GM23338 (cell line): Measurements from ENCODE around the gene ZNF641. TPM values are rescaled to one million over a fixed set of nuclear protein-coding genes. Genes with fewer than 3 reads are reported as not detected.

ENCODE experiments used
- ATAC-seq: fragments of 200-7000 bp; cut with Tn5 transposase; 3 replicates; pipeline ENCODE4 v1.9.1; 2020
- DNase-seq: peaks from one replicate; pipeline ENCODE4 v3.0.0-alpha.2; 2015; ENCODE audit warnings: low spot score
- H2AFZ ChIP-seq: fragments of 200-600 bp; sonication (generic); 2 replicates; pipeline ENCODE4 v1.8.0; 2016; ENCODE audit warnings: antibody characterized with exemption, mild to moderate bottlenecking, moderate library complexity
- H3F3A ChIP-seq: fragments of 200-600 bp; sonication (generic); replicated peaks from 2 replicates; pipeline ENCODE4 v1.8.0; 2017; ENCODE audit warnings: antibody characterized with exemption, mixed run types, low read depth
- H3K27ac ChIP-seq: fragments of 200-600 bp; sonication (generic); 2 replicates; pipeline ENCODE4 v1.6.1; 2016; ENCODE audit warnings: low read depth
- H3K27me3 ChIP-seq: fragments of 200-600 bp; sonication (generic); 2 replicates; pipeline ENCODE4 v1.8.0; 2016; ENCODE audit warnings: mild to moderate bottlenecking, mixed run types, moderate library complexity; ENCODE audit not compliant: insufficient read depth
- H3K36me3 ChIP-seq: fragments of 200-600 bp; sonication (generic); 2 replicates; pipeline ENCODE4 v1.8.0; 2016; ENCODE audit warnings: mild to moderate bottlenecking; ENCODE audit not compliant: insufficient read depth
- H3K4me1 ChIP-seq: fragments of 200-600 bp; sonication (generic); 2 replicates; pipeline ENCODE4 v1.8.0; 2016; ENCODE audit warnings: mild to moderate bottlenecking, moderate library complexity; ENCODE audit not compliant: insufficient read depth
- H3K4me2 ChIP-seq: fragments of 200-600 bp; sonication (generic); 2 replicates; pipeline ENCODE4 v1.7.1; 2017; ENCODE audit warnings: mixed run types
- H3K4me3 ChIP-seq: fragments of 200-600 bp; sonication (generic); 2 replicates; pipeline ENCODE4 v1.6.1; 2016; ENCODE audit warnings: mixed run types
- H3K79me2 ChIP-seq: fragments of 200-600 bp; sonication (generic); replicated peaks from 2 replicates; pipeline ENCODE4 v1.8.0; 2017; ENCODE audit warnings: mild to moderate bottlenecking; ENCODE audit not compliant: insufficient read depth
- H3K9me2 ChIP-seq: fragments of 200-600 bp; sonication (generic); 2 replicates; pipeline ENCODE4 v1.8.0; 2017; ENCODE audit not compliant: insufficient read depth
- H4K20me1 ChIP-seq: fragments of 200-600 bp; sonication (generic); replicated peaks from 2 replicates; pipeline ENCODE4 v1.8.0; 2017; ENCODE audit warnings: mild to moderate bottlenecking; ENCODE audit not compliant: insufficient read depth
- H3K27ac Mint-ChIP-seq: 2 replicates; pipeline ENCODE4 v1.8.0; 2020; ENCODE audit warnings: inconsistent platforms, mild to moderate bottlenecking, moderate library complexity, mixed read lengths
- H3K27me3 Mint-ChIP-seq: 3 replicates; pipeline ENCODE4 v1.8.0; 2022; ENCODE audit warnings: low read depth, mild to moderate bottlenecking, moderate library complexity, mixed read lengths, inconsistent platforms; ENCODE audit not compliant: insufficient read depth, poor library complexity
- H3K36me3 Mint-ChIP-seq: 3 replicates; pipeline ENCODE4 v1.8.0; 2021; ENCODE audit warnings: low read depth, mild to moderate bottlenecking, inconsistent platforms, moderate library complexity, mixed read lengths
- H3K4me1 Mint-ChIP-seq: 3 replicates; pipeline ENCODE4 v1.8.0; 2020; ENCODE audit warnings: mild to moderate bottlenecking, inconsistent platforms, mixed read lengths
- H3K4me3 Mint-ChIP-seq: 3 replicates; pipeline ENCODE4 v1.8.0; 2021; ENCODE audit warnings: moderate library complexity, mild to moderate bottlenecking, inconsistent platforms, mixed read lengths
- H3K9me3 Mint-ChIP-seq: 3 replicates; pipeline ENCODE4 v1.8.0; 2020; ENCODE audit warnings: moderate library complexity, mild to moderate bottlenecking, inconsistent platforms, mixed read lengths
- CREB1 ChIP-seq: fragments of 250-450 bp; sonication (Bioruptor Pico); IDR thresholded peaks from 2 replicates; pipeline ENCODE4 v1.5.0; 2020; ENCODE audit warnings: low read depth, mild to moderate bottlenecking, moderate library complexity
- ETS1 ChIP-seq: IDR thresholded peaks from 2 replicates; pipeline ENCODE4 v1.6.1; 2016; ENCODE audit warnings: antibody characterized with exemption
- EZH2 ChIP-seq: fragments of 200-600 bp; sonication (generic); IDR thresholded peaks from one replicate; pipeline ENCODE4 v1.8.0; 2017; ENCODE audit warnings: antibody characterized with exemption, mild to moderate bottlenecking, low read depth; ENCODE audit not compliant: unreplicated experiment
- JUNB ChIP-seq: IDR thresholded peaks from one replicate; pipeline ENCODE4 v1.6.1; 2016; ENCODE audit warnings: antibody characterized with exemption; ENCODE audit not compliant: unreplicated experiment
- NANOG ChIP-seq: IDR thresholded peaks from 2 replicates; pipeline ENCODE4 v1.6.1; 2016; ENCODE audit warnings: antibody characterized with exemption, borderline replicate concordance
- POLR2AphosphoS5 ChIP-seq: IDR thresholded peaks from 2 replicates; pipeline ENCODE4 v1.6.1; 2016; ENCODE audit warnings: antibody characterized with exemption, low read depth
- REST ChIP-seq: IDR thresholded peaks from one replicate; pipeline ENCODE4 v1.6.1; 2018; ENCODE audit warnings: antibody characterized with exemption; ENCODE audit not compliant: unreplicated experiment
- STAT1 ChIP-seq: IDR thresholded peaks from one replicate; pipeline ENCODE4 v1.6.1; 2016; ENCODE audit warnings: antibody characterized with exemption; ENCODE audit not compliant: unreplicated experiment
- polyA plus RNA-seq: library from polyadenylated mRNA; unstranded; fragments of >200 nt; fragmentation: Nextera tagmentation; extraction: Ambion mirVana; gene quantifications from 2 replicates; pipeline ENCODE4 v1.2.1, GENCODE V29; 2016
- total RNA-seq: library from RNA; depleted of rRNA; stranded (reverse); fragments of >200 nt; shearing (Covaris generic); gene quantifications from 2 replicates; pipeline ENCODE4 v1.2.3, GENCODE V29; 2014
- TF ChIP-seq, protein P1 (sequence below), 2 experiments: fragments of 200-600 bp in 1 of 2; sonication (generic) in 1 of 2; conservative IDR thresholded peaks; 2 replicates each; pipeline versions ENCODE4 v1.5.1 to v1.6.1; 2016 to 2017; ENCODE audit warnings: antibody characterized with exemption in 2 of 2, low read depth in 2 of 2, mild to moderate bottlenecking in 2 of 2, moderate library complexity in 1 of 2

Gene ZNF641
- total and polyA plus RNA-seq, 2 experiments from 2014 or later: 1.4 to 7.2 TPM

- TF ChIP-seq NANOG: no peak
- no peak for TF ChIP-seq CREB1 (CRISPR knock-in tag)
- TF ChIP-seq POLR2AphosphoS5: no peak
- TF ChIP-seq ETS1: no peak
- TF ChIP-seq STAT1: no peak
- no peak for TF ChIP-seq REST
- TF ChIP-seq, protein P1, sequence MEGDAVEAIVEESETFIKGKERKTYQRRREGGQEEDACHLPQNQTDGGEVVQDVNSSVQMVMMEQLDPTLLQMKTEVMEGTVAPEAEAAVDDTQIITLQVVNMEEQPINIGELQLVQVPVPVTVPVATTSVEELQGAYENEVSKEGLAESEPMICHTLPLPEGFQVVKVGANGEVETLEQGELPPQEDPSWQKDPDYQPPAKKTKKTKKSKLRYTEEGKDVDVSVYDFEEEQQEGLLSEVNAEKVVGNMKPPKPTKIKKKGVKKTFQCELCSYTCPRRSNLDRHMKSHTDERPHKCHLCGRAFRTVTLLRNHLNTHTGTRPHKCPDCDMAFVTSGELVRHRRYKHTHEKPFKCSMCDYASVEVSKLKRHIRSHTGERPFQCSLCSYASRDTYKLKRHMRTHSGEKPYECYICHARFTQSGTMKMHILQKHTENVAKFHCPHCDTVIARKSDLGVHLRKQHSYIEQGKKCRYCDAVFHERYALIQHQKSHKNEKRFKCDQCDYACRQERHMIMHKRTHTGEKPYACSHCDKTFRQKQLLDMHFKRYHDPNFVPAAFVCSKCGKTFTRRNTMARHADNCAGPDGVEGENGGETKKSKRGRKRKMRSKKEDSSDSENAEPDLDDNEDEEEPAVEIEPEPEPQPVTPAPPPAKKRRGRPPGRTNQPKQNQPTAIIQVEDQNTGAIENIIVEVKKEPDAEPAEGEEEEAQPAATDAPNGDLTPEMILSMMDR (conservative IDR thresholded peaks at IDR 0.05; ENCODE audit: low read depth in 2 of 2): no peak
Measured at GRCh38 chr12:48390026-48390425, 39.3 kb upstream of the ZNF641 start (continued).

GRCh38 chr12:48389409-48389808 is 38.7 kb upstream of the ZNF641 start:
- no peak overlapping the region for H2AFZ ChIP-seq
- ATAC-seq (no peak), DNase-seq (no peak)
- no peak overlapping the region for H3K4me3 ChIP-seq
- no peak overlapping the region for H3K4me2 ChIP-seq
- no peak overlapping the region for H3K27ac Mint-ChIP-seq
- H3K27me3 ChIP-seq: no peaks in the 10 kb centered on the region; the same call in 1 of the 2 replicates
- peaks cover 5% of the 10 kb centered on the region; the same call in 1 of the 2 replicates for H3K9me2 ChIP-seq
- no peaks in the 10 kb centered on the region for H3K79me2 ChIP-seq
- H4K20me1 ChIP-seq: no peaks in the 10 kb centered on the region
- H3K4me1 ChIP-seq: no peaks in the 10 kb centered on the region
- no peaks in the 10 kb centered on the region for H3K36me3 Mint-ChIP-seq
- H3K4me1 Mint-ChIP-seq: no peaks in the 10 kb centered on the region
- no peaks in the 10 kb centered on the region for H3K9me3 Mint-ChIP-seq
- H3K4me3 Mint-ChIP-seq: no peak overlapping the region
- no peaks in the 10 kb centered on the region for H3F3A ChIP-seq
- H3K27ac ChIP-seq: no peak overlapping the region
- H3K36me3 ChIP-seq: no peaks in the 10 kb centered on the region
- no peaks in the 10 kb centered on the region for H3K27me3 Mint-ChIP-seq
- TF ChIP-seq CREB1 (CRISPR knock-in tag): no peak
- TF ChIP-seq NANOG: no peak
- no peak for TF ChIP-seq STAT1
- TF ChIP-seq, protein P1 (conservative IDR thresholded peaks at IDR 0.05; ENCODE audit: low read depth in 2 of 2): no peak
- no peak for TF ChIP-seq EZH2
- no peak for TF ChIP-seq POLR2AphosphoS5
- TF ChIP-seq ETS1: no peak
- TF ChIP-seq JUNB: no peak
